Thyroid gland (tissue), 4 donors: ENCODE measurements around the gene GALNTL6. TPM values are rescaled to one million over a fixed set of nuclear protein-coding genes. Genes with fewer than 3 reads are reported as not detected.

ENCODE experiments used
- DNase-seq, 2 donors: peaks; one replicate each; pipeline ENCODE4 v3.0.0-alpha.2; 2019
- H3K27ac ChIP-seq, 3 donors: fragments of 200-600 bp; sonication (generic); 1 replicate in 2 of 3; 2 replicates in 1 of 3; pipeline ENCODE4 v1.5.1; 2016 to 2019; ENCODE audit warnings: mild to moderate bottlenecking in 1 of 3, moderate library complexity in 1 of 3
- H3K27me3 ChIP-seq: fragments of 200-600 bp; sonication (generic); one replicate; pipeline ENCODE4 v1.5.1; 2019
- H3K36me3 ChIP-seq, 2 donors: fragments of 200-600 bp; sonication (generic); one replicate each; pipeline ENCODE4 v1.5.1; 2016 to 2019
- H3K4me1 ChIP-seq, 2 donors: fragments of 200-600 bp; sonication (generic); one replicate each; pipeline ENCODE4 v1.5.1; 2017 to 2019
- H3K4me3 ChIP-seq, 3 donors: fragments of 200-600 bp; sonication (generic); replicated peaks in 1 of 3; 1 replicate in 2 of 3; 2 replicates in 1 of 3; pipeline ENCODE4 v1.5.1; 2016; ENCODE audit warnings: mild to moderate bottlenecking in 1 of 3
- H3K9me3 ChIP-seq: fragments of 200-600 bp; sonication (generic); one replicate; pipeline ENCODE4 v1.5.1; 2017
- POLR2A ChIP-seq, 2 donors: fragments of 450-650 bp; IDR thresholded peaks; one replicate each; pipeline ENCODE4 v1.6.1; 2017; ENCODE audit warnings: antibody characterized with exemption in 2 of 2, mild to moderate bottlenecking in 2 of 2, moderate library complexity in 1 of 2
- WGBS, 2 donors: methylation state at CpG; one replicate each; pipeline ENCODE4 v1.1.5; 2017; 5-methylcytosine and 5-hydroxymethylcytosine counted together
- intact Hi-C: fragments of 100-400 bp; cut with DNase I; formaldehyde crosslinking; loops from one replicate; pipeline ENCODE4 v1.15.1; 2023
- total RNA-seq, 4 donors: library from RNA; depleted of rRNA; stranded (reverse); fragments of >200 nt; gene quantifications; one replicate each; pipeline ENCODE4 v1.2.3, GENCODE V29; 2016
- TF ChIP-seq, protein P1 (sequence below), 6 experiments: fragments of 200-600 bp in 3 of 6; fragments of 450-650 bp in 3 of 6; sonication (generic) in 3 of 6; IDR thresholded peaks; one replicate each; pipeline ENCODE4 v1.5.1; 2016 to 2019; ENCODE audit warnings: antibody characterized with exemption in 6 of 6, mild to moderate bottlenecking in 2 of 6, inconsistent platforms in 1 of 6, moderate library complexity in 1 of 6

GALNTL6 gene
- total RNA-seq, 4 donors from 2014 or later = not detected

DNA sequence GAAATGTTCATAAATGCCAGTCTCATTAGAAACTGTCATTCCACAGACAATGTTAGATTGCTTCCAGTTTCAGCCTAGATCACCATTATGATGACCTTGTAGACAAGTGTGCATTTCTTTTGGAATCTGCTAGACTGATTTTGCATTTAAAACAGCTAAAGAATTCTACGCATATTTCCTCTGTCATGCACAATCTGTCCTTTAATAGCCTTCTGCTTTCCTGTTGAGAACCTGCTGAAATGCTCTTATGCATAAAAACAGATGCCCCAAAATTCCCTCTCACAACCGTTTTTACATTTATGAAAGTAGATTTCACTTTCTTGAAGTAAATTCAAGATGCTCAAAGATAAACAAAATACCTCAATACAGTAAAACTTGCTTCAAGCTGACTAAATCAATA, 673.3 kb downstream of the GALNTL6 start:
- H3K9me3 ChIP-seq = no peaks in the 10 kb centered on the region
- intact Hi-C loops = no loop called here
- no peak for DNase-seq
- no peaks in the 10 kb centered on the region for H3K36me3 ChIP-seq
- TF ChIP-seq POLR2A (IDR thresholded peaks at IDR 0.05) = no peak
- TF ChIP-seq, protein P1, sequence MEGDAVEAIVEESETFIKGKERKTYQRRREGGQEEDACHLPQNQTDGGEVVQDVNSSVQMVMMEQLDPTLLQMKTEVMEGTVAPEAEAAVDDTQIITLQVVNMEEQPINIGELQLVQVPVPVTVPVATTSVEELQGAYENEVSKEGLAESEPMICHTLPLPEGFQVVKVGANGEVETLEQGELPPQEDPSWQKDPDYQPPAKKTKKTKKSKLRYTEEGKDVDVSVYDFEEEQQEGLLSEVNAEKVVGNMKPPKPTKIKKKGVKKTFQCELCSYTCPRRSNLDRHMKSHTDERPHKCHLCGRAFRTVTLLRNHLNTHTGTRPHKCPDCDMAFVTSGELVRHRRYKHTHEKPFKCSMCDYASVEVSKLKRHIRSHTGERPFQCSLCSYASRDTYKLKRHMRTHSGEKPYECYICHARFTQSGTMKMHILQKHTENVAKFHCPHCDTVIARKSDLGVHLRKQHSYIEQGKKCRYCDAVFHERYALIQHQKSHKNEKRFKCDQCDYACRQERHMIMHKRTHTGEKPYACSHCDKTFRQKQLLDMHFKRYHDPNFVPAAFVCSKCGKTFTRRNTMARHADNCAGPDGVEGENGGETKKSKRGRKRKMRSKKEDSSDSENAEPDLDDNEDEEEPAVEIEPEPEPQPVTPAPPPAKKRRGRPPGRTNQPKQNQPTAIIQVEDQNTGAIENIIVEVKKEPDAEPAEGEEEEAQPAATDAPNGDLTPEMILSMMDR (IDR thresholded peaks at IDR 0.05) = no peak
- WGBS, 2 donors = 72 to 75% methylated on average over 2 of the region's 2 CpGs
- no peak overlapping the region for H3K27ac ChIP-seq
- H3K4me1 ChIP-seq = no peaks in the 10 kb centered on the region
- no peaks in the 10 kb centered on the region for H3K27me3 ChIP-seq
- no peak overlapping the region for H3K4me3 ChIP-seq

DNA sequence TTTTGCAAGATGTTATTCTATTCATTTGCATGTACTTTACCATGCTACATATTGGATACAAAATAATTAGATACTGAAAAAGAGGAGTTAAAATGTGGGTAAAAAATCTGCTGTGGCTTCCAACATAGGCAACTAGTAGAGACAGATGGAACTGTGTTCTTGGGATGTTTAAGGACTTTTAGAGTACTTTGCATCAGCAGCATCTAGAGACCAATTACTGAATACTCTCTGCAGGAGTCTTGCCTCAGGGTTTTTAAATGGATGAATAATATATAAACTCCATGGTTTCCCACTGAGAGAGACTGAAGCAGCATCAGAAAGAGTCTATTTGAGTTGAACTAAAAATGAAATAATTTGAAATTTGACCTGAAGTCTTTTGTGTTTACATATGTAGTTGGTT, 676.7 kb downstream of the GALNTL6 start:
- TF ChIP-seq, protein P1 (IDR thresholded peaks at IDR 0.05) = no peak
- TF ChIP-seq POLR2A (IDR thresholded peaks at IDR 0.05) = no peak

DNA sequence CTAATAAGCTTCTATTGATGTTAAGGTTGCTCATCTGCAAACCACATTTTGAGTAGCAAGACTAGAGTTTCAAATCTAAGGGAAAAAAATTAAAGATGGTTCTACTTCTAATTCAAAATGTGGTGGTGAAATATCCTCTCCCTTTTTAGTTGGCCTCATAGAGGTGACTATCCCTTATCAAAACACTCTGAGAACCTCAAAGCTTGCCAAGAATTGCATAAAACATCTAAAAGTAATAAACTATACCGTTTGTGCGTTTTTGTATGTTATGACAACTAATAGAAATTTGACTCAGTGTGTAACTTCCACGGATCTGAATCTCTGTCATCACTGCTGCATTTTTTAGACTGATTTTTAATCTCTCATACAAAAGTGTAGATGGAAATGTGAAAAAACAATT, 682.6 kb downstream of the GALNTL6 start:
- 32 to 40% methylated on average over 3 of the region's 3 CpGs for WGBS, 2 donors
- no peak overlapping the region for H3K4me3 ChIP-seq

More for the DNA sequence above, 676.7 kb downstream of the GALNTL6 start:
- Histone ChIP-seq H3K36me3 (no peaks in the 10 kb centered on the region), H3K27me3 (no peaks in the 10 kb centered on the region), H3K9me3 (no peaks in the 10 kb centered on the region), H3K27ac (no peak overlapping the region), H3K4me1 (peaks cover 3 to 5% of the 10 kb centered on the region in 2 donors), H3K4me3 (no peak overlapping the region)
- intact Hi-C loops = no loop called here
- DNase-seq = no peak

DNA sequence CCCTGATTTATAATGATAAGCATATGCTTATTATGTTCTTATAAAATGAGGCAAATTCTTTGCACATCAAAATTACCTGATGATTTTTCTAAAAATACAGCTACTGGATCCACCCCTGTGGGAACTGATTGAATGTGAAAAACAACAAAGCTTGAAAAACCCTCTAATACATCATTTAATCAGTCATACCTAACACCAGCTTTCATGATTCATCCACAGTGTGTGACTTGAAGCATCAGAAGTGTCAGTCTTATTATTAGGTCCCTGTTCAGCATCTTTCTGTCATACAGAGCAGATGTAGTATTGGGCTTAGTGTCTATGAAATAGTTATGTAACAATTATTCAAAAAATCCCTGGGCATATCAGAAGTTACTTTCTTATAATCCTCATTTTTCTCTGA, 684.1 kb downstream of the GALNTL6 start:
- Histone ChIP-seq H3K27me3 (no peaks in the 10 kb centered on the region), H3K4me1 (peaks cover 13 to 14% of the 10 kb centered on the region in 2 donors), H3K4me3 (no peak overlapping the region), H3K27ac (no peak overlapping the region), H3K9me3 (no peaks in the 10 kb centered on the region), H3K36me3 (no peaks in the 10 kb centered on the region)
- TF ChIP-seq POLR2A (IDR thresholded peaks at IDR 0.05) = no peak
- TF ChIP-seq, protein P1 (IDR thresholded peaks at IDR 0.05) = no peak
- intact Hi-C loops = no loop called here
- DNase-seq = no peak

More for the DNA sequence above, 682.6 kb downstream of the GALNTL6 start:
- H3K36me3 ChIP-seq = no peaks in the 10 kb centered on the region
- no peaks in the 10 kb centered on the region for H3K27me3 ChIP-seq
- intact Hi-C loops = no loop called here
- TF ChIP-seq, protein P1 (IDR thresholded peaks at IDR 0.05) = no peak
- TF ChIP-seq POLR2A (IDR thresholded peaks at IDR 0.05) = no peak
- H3K27ac ChIP-seq = no peak overlapping the region
- peaks cover 13 to 14% of the 10 kb centered on the region in 2 donors for H3K4me1 ChIP-seq
- no peak for DNase-seq
- H3K9me3 ChIP-seq = no peaks in the 10 kb centered on the region

DNA sequence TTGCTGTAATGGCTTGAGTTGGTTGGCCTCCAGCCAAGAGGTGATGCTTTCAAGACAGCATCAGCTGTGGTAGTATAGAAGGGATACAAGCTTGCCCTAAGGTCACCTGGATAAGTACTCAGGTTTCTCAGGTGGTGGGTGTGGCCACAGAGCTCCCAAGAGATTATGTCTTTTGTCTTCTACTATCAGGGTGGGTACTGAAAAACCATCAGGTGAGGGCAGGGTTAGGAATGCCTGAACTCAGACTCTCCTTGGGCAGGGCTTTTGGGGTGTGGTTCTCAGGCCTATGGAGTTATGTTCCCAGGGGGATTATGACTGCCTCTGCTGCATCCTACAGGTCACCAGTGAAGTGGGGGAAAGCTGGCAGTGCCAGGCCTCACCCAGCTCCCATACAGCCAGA, 700.8 kb downstream of the GALNTL6 start:
- Histone ChIP-seq H3K4me3 (no peak overlapping the region), H3K36me3 (no peaks in the 10 kb centered on the region), H3K27me3 (no peaks in the 10 kb centered on the region), H3K9me3 (no peaks in the 10 kb centered on the region), H3K27ac (no peak overlapping the region), H3K4me1 (no peaks in the 10 kb centered on the region)
- intact Hi-C loops = no loop called here
- TF ChIP-seq, protein P1 (IDR thresholded peaks at IDR 0.05) = no peak
- no peak for TF ChIP-seq POLR2A (IDR thresholded peaks at IDR 0.05)
- DNase-seq = peak; percentile 5 to 7
